WTC11 (cell line): ENCODE data around the gene PSKH1. TPM values are rescaled to one million over a fixed set of nuclear protein-coding genes. Genes with fewer than 3 reads are reported as not detected.

Experiments used
- ATAC-seq: fragments of 200-7000 bp; cut with Tn5 transposase; 2 replicates; pipeline ENCODE4 v1.10.0; 2021; ENCODE audit warnings: mild to moderate bottlenecking, moderate library complexity
- CTCF ChIA-PET: fragments of 300-600 bp; sonication (Branson Sonifier 250); formaldehyde crosslinking; loops from one replicate; lab custom pipeline; 2021; ENCODE audit warnings: antibody characterized with exemption; lab: Charles Lee
- POLR2A ChIA-PET: fragments of 350-600 bp; sonication (Branson Sonifier 250); formaldehyde crosslinking; loops from one replicate; lab custom pipeline; 2021; ENCODE audit warnings: antibody characterized with exemption; lab: Charles Lee
- DNase-seq: peaks from one replicate; pipeline ENCODE4 v3.0.0; 2021; ENCODE audit warnings: low spot score
- H3K27ac Mint-ChIP-seq: 2 replicates; pipeline ENCODE4 v1.8.0; 2021; ENCODE audit warnings: mixed read lengths
- H3K27me3 Mint-ChIP-seq: 2 replicates; pipeline ENCODE4 v1.8.0; 2021; ENCODE audit warnings: low read depth, mild to moderate bottlenecking, moderate library complexity, mixed read lengths
- H3K36me3 Mint-ChIP-seq: 2 replicates; pipeline ENCODE4 v1.8.0; 2021; ENCODE audit warnings: mixed read lengths
- H3K4me1 Mint-ChIP-seq: 2 replicates; pipeline ENCODE4 v1.8.0; 2022; ENCODE audit warnings: mixed read lengths
- H3K4me3 Mint-ChIP-seq: 2 replicates; pipeline ENCODE4 v1.8.0; 2021; ENCODE audit warnings: mild to moderate bottlenecking, moderate library complexity, mixed read lengths
- H3K9me3 Mint-ChIP-seq: 2 replicates; pipeline ENCODE4 v1.8.0; 2021; ENCODE audit warnings: mixed read lengths
- ATF1 ChIP-seq: sonication (generic); formaldehyde crosslinking; IDR thresholded peaks from 2 replicates; pipeline ENCODE4 v1.8.1; 2023; ENCODE audit warnings: mild to moderate bottlenecking, moderate library complexity, missing genetic modification reagents
- CBFB ChIP-seq: sonication (generic); formaldehyde crosslinking; IDR thresholded peaks from 2 replicates; pipeline ENCODE4 v1.8.1; 2022; ENCODE audit warnings: mild to moderate bottlenecking, low read depth, missing genetic modification reagents
- FOXP1 ChIP-seq: sonication (generic); formaldehyde crosslinking; IDR thresholded peaks from 2 replicates; pipeline ENCODE4 v1.8.0; 2022; ENCODE audit warnings: missing genetic modification reagents, mild to moderate bottlenecking, moderate library complexity, borderline replicate concordance
- GABPB1 ChIP-seq: sonication (generic); formaldehyde crosslinking; IDR thresholded peaks from 2 replicates; pipeline ENCODE4 v1.8.1; 2023; ENCODE audit warnings: mild to moderate bottlenecking, missing genetic modification reagents
- GRHL2 ChIP-seq: fragments of 250-450 bp; sonication (Bioruptor Pico); IDR thresholded peaks from 2 replicates; pipeline ENCODE4 v1.8.0; 2022; ENCODE audit warnings: mild to moderate bottlenecking, moderate library complexity; ENCODE audit not compliant: insufficient replicate concordance, severe bottlenecking
- JUN ChIP-seq: sonication (generic); formaldehyde crosslinking; IDR thresholded peaks from 2 replicates; pipeline ENCODE4 v1.8.0; 2023; ENCODE audit warnings: mild to moderate bottlenecking, missing genetic modification reagents
- MYBL2 ChIP-seq: sonication (generic); formaldehyde crosslinking; IDR thresholded peaks from 2 replicates; pipeline ENCODE4 v1.8.1; 2023; ENCODE audit warnings: mild to moderate bottlenecking, moderate library complexity, missing genetic modification reagents
- NFYB ChIP-seq: sonication (generic); formaldehyde crosslinking; conservative IDR thresholded peaks from 2 replicates; pipeline ENCODE4 v1.8.0; 2022; ENCODE audit warnings: low read depth, missing genetic modification reagents
- NR1H2 ChIP-seq: sonication (generic); formaldehyde crosslinking; IDR thresholded peaks from 2 replicates; pipeline ENCODE4 v1.9.0; 2021; ENCODE audit warnings: mild to moderate bottlenecking, moderate library complexity, missing genetic modification reagents
- SMAD3 ChIP-seq: sonication (generic); formaldehyde crosslinking; IDR thresholded peaks from 2 replicates; pipeline ENCODE4 v1.8.0; 2022; ENCODE audit warnings: missing genetic modification reagents, mild to moderate bottlenecking, borderline replicate concordance
- SOX15 ChIP-seq: fragments of 250-450 bp; sonication (Bioruptor Pico); IDR thresholded peaks from 2 replicates; pipeline ENCODE4 v1.9.0; 2021; ENCODE audit warnings: mild to moderate bottlenecking
- TEAD4 ChIP-seq: sonication (generic); formaldehyde crosslinking; IDR thresholded peaks from 2 replicates; pipeline ENCODE4 v1.8.0; 2022; ENCODE audit warnings: mild to moderate bottlenecking, missing genetic modification reagents
- TP53 ChIP-seq: sonication (generic); formaldehyde crosslinking; IDR thresholded peaks from 2 replicates; pipeline ENCODE4 v1.8.1; 2023; ENCODE audit warnings: mild to moderate bottlenecking, missing genetic modification reagents
- ZBTB21 ChIP-seq: sonication (generic); formaldehyde crosslinking; IDR thresholded peaks from 2 replicates; pipeline ENCODE4 v1.8.1; 2023; ENCODE audit warnings: mild to moderate bottlenecking, missing genetic modification reagents, borderline replicate concordance
- ZMAT4 ChIP-seq: fragments of 250-450 bp; sonication (Bioruptor Pico); IDR thresholded peaks from 2 replicates; pipeline ENCODE4 v1.9.0; 2021; ENCODE audit warnings: mild to moderate bottlenecking
- ZNF232 ChIP-seq: sonication (generic); formaldehyde crosslinking; IDR thresholded peaks from 2 replicates; pipeline ENCODE4 v1.8.0; 2022; ENCODE audit warnings: mild to moderate bottlenecking, missing genetic modification reagents
- ZNF317 ChIP-seq: sonication (generic); formaldehyde crosslinking; IDR thresholded peaks from 2 replicates; pipeline ENCODE4 v1.8.1; 2023; ENCODE audit warnings: low read depth, mild to moderate bottlenecking, moderate library complexity, missing genetic modification reagents, borderline replicate concordance
- ZNF671 ChIP-seq: fragments of 250-450 bp; sonication (Bioruptor Pico); IDR thresholded peaks from 2 replicates; pipeline ENCODE4 v1.8.0; 2021; ENCODE audit warnings: mild to moderate bottlenecking
- total RNA-seq: library from RNA; stranded (reverse); gene quantifications from 3 replicates; pipeline ENCODE4 v1.2.3, GENCODE V29; 2021
- TF ChIP-seq, protein P1 (sequence below): fragments of 250-450 bp; sonication (Bioruptor Pico); IDR thresholded peaks from 2 replicates; pipeline ENCODE4 v1.9.0; 2021; ENCODE audit warnings: mild to moderate bottlenecking, borderline replicate concordance
- TF ChIP-seq, protein P2 (sequence below): sonication (generic); formaldehyde crosslinking; IDR thresholded peaks from 2 replicates; pipeline ENCODE4 v1.8.0; 2022; ENCODE audit warnings: mild to moderate bottlenecking, missing genetic modification reagents

The PSKH1 gene
- total RNA-seq, 1 experiment from 2014 or later, result 32.6 TPM

DNA sequence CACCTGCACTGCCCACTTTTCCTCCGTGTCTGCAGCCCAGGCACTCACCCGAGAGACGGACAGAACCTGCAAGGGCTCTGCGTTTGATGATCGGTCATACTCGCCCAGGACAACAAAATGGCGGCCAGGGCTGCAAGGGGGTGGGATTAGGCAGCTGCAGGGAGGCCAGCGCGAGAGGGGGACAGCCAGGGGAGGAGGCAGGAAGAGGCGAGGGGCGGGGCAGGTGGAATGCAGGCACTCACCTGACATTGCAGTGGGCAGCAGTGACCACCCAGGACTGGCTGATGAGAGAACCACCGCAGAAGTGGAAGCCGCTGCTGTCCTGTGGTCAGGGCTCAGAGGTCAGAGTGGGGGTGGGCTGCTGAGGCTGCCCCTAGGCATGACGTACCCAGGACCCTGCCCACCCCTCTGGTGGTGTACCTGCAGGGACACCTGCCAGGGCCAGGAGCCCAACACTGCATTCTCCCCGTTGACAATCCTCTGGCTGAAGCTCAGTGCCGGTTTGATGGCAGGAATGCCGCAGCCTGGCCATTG is 37.7 kb downstream of the PSKH1 start:
- no peak for TF ChIP-seq SOX15 (CRISPR knock-in tag)
- no peak for TF ChIP-seq ZNF232 (CRISPR knock-in tag)
- TF ChIP-seq TP53 (CRISPR knock-in tag), result no peak
- no peak for TF ChIP-seq ZMAT4 (CRISPR knock-in tag)
- no peak for TF ChIP-seq TEAD4
- no peak for TF ChIP-seq NR1H2 (CRISPR knock-in tag)
- no peak for TF ChIP-seq ZBTB21 (CRISPR knock-in tag)
- no peak for TF ChIP-seq JUN (CRISPR knock-in tag)
- TF ChIP-seq ATF1, result no peak
- peaks cover 26% of the 10 kb centered on the region for H3K4me1 Mint-ChIP-seq
- H3K27me3 Mint-ChIP-seq, result no peaks in the 10 kb centered on the region
- CTCF ChIA-PET, result interaction anchor here (1.4 to 9.2 kb wide), 2 partner anchors 47 to 114 kb away, joined by 7 to 144 read pairs; partner anchors contain the start of gene NRN1L
- H3K9me3 Mint-ChIP-seq, result no peaks in the 10 kb centered on the region
- no peak overlapping the region for H3K4me3 Mint-ChIP-seq
- H3K27ac Mint-ChIP-seq, result no peak overlapping the region
- ATAC-seq (no peak), DNase-seq (no peak)
- POLR2A ChIA-PET, result no interaction called here
- H3K36me3 Mint-ChIP-seq, result peaks cover 4% of the 10 kb centered on the region

DNA sequence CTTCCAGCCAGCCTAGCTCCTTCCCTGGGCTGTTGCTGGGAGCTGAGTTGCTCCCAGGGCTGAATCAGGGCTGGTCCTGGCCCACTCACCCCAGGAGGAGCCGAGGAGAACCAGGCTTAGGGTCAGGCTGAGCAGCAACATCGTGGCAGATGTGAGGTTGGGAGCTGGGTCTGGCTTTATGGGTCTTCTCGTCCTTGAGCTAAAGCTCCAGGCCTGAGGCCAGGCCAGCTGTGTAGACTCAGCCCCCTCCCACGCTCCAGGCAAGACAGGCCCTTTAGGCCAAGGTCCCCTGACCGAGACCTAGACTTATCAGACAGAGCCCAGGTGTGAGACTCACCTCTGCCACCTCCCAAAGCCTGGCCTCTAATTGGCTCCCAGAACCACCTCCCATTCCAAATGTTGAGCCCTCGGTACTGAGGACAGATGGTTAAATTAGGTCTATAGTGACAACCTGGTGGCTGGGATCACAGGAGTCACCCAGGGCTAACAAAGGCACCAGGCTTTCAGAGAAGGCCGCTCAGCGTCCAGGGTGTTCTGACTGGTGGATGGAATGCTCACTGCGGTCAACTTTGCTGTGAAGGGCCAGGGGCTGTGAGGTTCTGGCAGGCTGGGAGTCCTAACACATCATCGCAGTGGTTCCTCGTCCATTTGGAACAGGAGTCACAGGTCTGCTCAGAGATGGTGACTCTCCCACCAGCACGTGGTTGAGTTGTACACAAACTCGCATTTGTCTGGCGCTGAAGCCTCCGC is 38.8 kb downstream of the PSKH1 start, which contains the start of gene CTRL:
TSS of gene CTRL (minus strand) at position 151 of the 750 bp plus-strand sequence. CDS start at position 141, 10 bp downstream.
- Mint-ChIP-seq H3K36me3 (peaks cover 6% of the 10 kb centered on the region), H3K4me3 (no peak within 1 kb of the TSS), H3K27me3 (no peaks in the 10 kb centered on the region), H3K27ac (peak within 1 kb of the TSS; percentile 23; the same call in 1 of the 2 replicates), H3K4me1 (peaks cover 17% of the 10 kb centered on the region), H3K9me3 (no peaks in the 10 kb centered on the region)
- ChIA-PET POLR2A (no interaction called here), CTCF (interaction anchor here (0.6 to 9.2 kb wide), 5 partner anchors 10 to 447 kb away, joined by 3 to 144 read pairs (median 5); partner anchors contain the start of gene NRN1L)
- no peak for DNase-seq
- TF ChIP-seq ATF1 (no peak), GABPB1 (CRISPR knock-in tag) (no peak), ZMAT4 (CRISPR knock-in tag) (no peak), ZNF671 (CRISPR knock-in tag) (no peak), ZNF317 (no peak), MYBL2 (CRISPR knock-in tag) (no peak), GRHL2 (CRISPR knock-in tag) (no peak), NFYB (no peak), FOXP1 (no peak)
- TF ChIP-seq, protein P1, sequence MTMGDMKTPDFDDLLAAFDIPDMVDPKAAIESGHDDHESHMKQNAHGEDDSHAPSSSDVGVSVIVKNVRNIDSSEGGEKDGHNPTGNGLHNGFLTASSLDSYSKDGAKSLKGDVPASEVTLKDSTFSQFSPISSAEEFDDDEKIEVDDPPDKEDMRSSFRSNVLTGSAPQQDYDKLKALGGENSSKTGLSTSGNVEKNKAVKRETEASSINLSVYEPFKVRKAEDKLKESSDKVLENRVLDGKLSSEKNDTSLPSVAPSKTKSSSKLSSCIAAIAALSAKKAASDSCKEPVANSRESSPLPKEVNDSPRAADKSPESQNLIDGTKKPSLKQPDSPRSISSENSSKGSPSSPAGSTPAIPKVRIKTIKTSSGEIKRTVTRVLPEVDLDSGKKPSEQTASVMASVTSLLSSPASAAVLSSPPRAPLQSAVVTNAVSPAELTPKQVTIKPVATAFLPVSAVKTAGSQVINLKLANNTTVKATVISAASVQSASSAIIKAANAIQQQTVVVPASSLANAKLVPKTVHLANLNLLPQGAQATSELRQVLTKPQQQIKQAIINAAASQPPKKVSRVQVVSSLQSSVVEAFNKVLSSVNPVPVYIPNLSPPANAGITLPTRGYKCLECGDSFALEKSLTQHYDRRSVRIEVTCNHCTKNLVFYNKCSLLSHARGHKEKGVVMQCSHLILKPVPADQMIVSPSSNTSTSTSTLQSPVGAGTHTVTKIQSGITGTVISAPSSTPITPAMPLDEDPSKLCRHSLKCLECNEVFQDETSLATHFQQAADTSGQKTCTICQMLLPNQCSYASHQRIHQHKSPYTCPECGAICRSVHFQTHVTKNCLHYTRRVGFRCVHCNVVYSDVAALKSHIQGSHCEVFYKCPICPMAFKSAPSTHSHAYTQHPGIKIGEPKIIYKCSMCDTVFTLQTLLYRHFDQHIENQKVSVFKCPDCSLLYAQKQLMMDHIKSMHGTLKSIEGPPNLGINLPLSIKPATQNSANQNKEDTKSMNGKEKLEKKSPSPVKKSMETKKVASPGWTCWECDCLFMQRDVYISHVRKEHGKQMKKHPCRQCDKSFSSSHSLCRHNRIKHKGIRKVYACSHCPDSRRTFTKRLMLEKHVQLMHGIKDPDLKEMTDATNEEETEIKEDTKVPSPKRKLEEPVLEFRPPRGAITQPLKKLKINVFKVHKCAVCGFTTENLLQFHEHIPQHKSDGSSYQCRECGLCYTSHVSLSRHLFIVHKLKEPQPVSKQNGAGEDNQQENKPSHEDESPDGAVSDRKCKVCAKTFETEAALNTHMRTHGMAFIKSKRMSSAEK (CRISPR knock-in tag), result no peak
- ATAC-seq, result no peak

DNA sequence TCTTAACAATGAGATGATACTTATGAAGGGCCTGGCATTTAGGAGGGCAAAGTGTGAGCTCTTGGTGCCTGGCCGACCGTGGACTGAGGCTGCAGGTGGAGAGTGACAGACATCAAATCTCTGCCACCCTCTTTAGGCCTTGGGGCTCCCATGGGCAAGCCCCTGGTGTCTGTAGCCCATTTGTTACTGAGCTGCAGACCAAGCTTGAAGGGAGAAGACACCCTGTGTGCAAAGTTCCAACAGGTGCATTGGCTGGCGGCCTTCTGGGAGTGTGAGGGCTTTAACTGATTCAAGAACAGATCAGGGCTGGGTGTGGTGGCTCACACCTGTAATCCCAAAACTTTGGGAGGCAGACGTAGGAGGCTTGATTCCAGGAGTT is 39.4 kb downstream of the PSKH1 start:
- Mint-ChIP-seq H3K36me3 (peaks cover 6% of the 10 kb centered on the region), H3K27ac (peak overlapping the region; percentile 23; the same call in 1 of the 2 replicates), H3K4me1 (peaks cover 23% of the 10 kb centered on the region)
- TF ChIP-seq CBFB (CRISPR knock-in tag) (no peak), ZMAT4 (CRISPR knock-in tag) (no peak), SOX15 (CRISPR knock-in tag) (no peak), SMAD3 (CRISPR knock-in tag) (no peak), ZNF671 (CRISPR knock-in tag) (no peak)
- TF ChIP-seq, protein P2, sequence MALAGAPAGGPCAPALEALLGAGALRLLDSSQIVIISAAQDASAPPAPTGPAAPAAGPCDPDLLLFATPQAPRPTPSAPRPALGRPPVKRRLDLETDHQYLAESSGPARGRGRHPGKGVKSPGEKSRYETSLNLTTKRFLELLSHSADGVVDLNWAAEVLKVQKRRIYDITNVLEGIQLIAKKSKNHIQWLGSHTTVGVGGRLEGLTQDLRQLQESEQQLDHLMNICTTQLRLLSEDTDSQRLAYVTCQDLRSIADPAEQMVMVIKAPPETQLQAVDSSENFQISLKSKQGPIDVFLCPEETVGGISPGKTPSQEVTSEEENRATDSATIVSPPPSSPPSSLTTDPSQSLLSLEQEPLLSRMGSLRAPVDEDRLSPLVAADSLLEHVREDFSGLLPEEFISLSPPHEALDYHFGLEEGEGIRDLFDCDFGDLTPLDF, result no peak
- TF ChIP-seq, all 79 proteins: peak for 0
- ChIA-PET POLR2A (no interaction called here), CTCF (interaction anchor here (0.6 to 9.2 kb wide), 5 partner anchors 10 to 418 kb away, joined by 3 to 144 read pairs (median 4); partner anchors contain the start of gene NRN1L)
- no peak for DNase-seq
- no peaks in the 10 kb centered on the region for H3K27me3 Mint-ChIP-seq
- no peak overlapping the region for H3K4me3 Mint-ChIP-seq
- no peak for ATAC-seq
- no peaks in the 10 kb centered on the region for H3K9me3 Mint-ChIP-seq
